Middle frontal gyrus (tissue), 1 donor: ENCODE measurements around the gene CALML4.
"Not testable (repeated sequence)": the region's sequence is repeated elsewhere in the genome, so short reads cannot be mapped to it uniquely, and the experiment has no call there.

Source experiments
- DNase-seq: peaks from one replicate; pipeline ENCODE4 v3.0.0-alpha.2; 2015; ENCODE audit warnings: low spot score; ENCODE audit errors: extremely low spot score

Gene CALML4

GRCh38 chr15:68191555-68191954 is 13.6 kb downstream of the CALML4 start:
- DNase-seq = no peak

DNA sequence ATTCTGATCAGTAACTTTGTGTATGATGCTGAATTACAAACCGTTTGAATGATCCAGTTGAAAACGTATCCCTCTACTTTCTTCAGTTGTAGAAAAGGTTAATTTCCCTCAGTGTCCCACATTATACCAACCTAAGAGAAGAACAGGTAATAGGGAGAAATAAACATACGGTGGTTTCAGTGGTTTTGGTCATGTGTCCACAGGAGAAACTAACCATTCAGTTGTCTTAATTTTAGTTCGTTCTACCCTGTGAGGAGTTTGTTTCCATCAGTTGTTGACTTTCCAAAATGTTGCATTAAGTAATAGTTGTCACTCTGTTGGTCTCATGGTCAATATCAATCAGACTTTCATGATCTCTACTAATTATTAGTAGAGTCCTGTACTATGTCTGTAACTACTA is 15.1 kb downstream of the CALML4 start:
- no peak for DNase-seq

DNA sequence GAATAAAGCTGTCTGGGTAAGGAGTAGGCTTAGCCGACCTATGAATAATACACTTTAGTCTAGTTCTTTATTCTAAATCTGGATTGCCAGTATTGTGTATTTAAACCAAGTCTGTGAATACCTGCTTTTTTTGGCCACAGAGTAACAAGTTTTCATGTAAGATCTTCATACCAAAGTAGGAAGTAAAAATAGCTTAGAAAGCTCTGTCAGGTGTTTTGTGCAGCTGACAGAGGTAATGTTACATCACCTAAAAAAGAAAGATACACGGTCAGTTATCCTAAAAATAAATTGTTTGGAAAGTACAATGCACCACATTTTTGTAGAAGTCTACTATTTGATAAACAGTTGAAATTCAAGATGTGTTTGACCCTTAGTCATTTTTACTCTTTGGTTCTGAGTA is 16.5 kb downstream of the CALML4 start:
- no peak for DNase-seq

GRCh38 chr15:68187559-68187958 is 17.6 kb downstream of the CALML4 start:
- no peak for DNase-seq

GRCh38 chr15:68186671-68187397 is 18.3 kb downstream of the CALML4 start:
- no peak for DNase-seq

- DNase-seq = no peak
Measured at GRCh38 chr15:68184616-68185480, 20.3 kb downstream of the CALML4 start.

- no peak for DNase-seq
Measured at GRCh38 chr15:68183616-68184315, 21.4 kb downstream of the CALML4 start.

DNA sequence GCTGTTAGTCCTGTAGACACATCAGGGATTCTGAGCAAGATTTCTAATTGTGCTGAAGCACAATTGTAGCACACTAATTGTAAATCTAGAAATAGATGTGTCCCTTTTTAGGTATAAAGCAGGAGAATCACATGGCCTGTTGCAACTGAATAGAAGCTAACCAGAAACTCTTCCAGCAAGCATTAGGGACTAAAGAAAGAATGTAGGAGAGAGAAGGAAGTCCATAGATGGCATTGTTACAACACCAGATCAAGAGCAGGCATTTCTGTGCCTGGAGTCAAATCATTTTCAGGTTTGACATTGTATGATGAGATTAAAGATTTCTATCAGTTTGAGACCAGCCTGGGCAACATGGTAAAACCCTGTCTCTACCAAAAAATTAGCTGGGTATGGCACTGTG is 27.4 kb downstream of the CALML4 start:
- no peak for DNase-seq

DNA sequence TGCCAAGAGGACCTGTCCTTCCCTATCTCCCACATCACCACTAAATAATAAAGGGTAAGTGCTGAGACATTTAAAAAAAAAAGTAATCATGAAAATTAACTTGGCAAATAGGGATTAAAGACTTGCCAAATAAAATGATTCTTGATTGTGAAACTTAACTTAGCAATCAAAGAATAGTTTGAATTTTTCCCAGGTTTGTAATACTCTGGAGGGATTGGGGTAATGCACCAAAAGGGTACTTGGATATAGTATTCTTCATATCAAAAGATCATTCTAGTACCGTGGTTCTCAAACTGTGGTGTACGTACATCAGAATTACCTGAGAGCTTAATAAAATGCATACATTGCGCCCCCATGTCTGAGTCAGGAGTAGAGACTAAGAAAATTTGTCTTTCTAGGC is 28.5 kb downstream of the CALML4 start:
- no peak for DNase-seq

GRCh38 chr15:68175526-68175925 is 29.6 kb downstream of the CALML4 start:
- DNase-seq = no peak

GRCh38 chr15:68173119-68173518 is 32.0 kb downstream of the CALML4 start:
- no peak for DNase-seq

GRCh38 chr15:68172037-68172436 is 33.1 kb downstream of the CALML4 start:
- not testable (repeated sequence) for DNase-seq

DNA sequence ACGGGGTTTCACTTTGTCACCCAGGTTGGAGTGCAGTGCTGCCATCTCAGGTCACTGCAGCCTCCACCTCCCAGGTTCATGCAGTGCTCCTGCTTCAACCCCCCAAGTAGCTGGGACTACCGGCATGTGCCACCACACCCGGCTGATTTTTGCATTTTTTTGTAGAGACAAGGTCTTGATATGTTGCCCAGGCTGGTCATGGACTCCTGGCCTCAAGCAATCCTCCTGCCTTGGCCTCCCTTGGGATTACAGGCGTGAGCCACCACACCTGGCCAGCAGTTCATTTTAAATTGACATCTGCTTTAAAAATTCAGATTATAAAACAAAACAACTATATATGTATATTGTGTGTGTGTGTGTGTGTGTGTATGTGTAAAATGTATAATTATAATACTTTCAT is 38.3 kb downstream of the CALML4 start:
- DNase-seq = no peak

DNA sequence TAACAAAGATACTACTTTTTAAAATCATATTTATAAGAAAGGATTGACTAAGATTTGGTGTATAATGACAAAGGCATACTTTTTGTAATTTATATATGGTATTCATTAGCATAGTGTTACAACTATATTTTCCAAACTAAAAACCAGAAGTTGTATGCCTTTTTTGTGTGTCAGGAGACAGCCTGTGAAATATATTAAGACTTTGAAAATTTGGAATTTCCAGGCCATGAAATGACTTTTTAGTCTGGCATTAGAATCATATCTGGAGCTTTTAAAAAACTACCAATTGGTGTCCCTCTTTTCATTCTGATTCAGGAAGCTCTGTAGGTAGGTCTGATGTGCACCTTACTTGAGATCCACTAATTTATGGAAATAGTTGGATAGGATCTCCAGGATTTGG is 41.9 kb downstream of the CALML4 start:
- DNase-seq = no peak

DNA sequence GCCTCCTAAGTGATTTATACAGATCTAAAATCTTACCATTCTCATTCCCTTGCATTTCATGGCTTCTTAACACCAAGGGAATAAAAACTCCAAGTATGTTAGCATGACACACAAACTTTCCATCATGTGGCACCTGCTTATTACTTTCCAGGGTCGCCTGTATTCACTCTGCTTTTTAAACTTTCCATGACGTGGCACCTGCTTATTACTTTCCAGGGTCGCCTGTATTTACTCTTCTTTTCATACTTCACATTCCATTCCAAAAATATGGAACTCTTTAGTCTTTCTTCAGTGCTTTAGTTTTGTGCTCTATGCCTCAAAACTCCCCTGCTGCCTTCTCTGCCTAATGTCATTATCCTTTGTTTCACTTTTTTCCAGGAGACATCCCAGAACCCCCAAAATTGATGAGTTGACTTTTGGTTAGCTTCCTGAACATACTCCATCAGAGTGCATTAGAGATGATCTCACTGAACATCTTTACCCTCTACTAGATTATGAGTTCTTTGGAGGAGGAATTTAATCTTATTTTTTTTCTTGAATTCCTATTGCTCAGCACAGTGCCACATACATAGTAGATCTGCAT is 47.0 kb downstream of the CALML4 start:
- DNase-seq = no peak

- no peak for DNase-seq
Measured at GRCh38 chr15:68157074-68157473, 48.1 kb downstream of the CALML4 start.

- DNase-seq = peak; percentile 19
Measured at GRCh38 chr15:68154923-68155559, 50.1 kb downstream of the CALML4 start.

DNA sequence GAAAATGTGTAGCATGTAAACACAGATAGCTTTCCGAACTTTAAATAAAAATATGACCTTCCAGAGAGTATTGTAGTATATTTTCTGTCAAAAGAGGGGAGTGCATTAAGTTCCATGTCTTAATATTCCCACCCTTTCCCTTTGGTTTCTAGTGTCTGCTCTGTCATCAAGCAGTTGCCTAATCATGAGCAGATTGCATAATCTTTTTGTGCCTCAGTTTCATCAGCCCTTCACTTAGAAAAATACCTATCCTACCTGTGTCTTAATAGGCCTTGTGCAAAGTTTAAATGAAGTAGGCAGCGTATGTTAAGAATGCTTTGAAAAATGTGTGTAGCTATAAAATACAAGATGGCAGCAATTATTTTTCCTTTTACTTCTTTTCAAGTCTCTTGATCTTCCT is 52.8 kb downstream of the CALML4 start:
- no peak for DNase-seq

- no peak for DNase-seq
Measured at GRCh38 chr15:68151277-68151676, 53.9 kb downstream of the CALML4 start.

- no peak for DNase-seq
Measured at GRCh38 chr15:68150187-68150586, 54.9 kb downstream of the CALML4 start.

- DNase-seq = no peak
Measured at GRCh38 chr15:68149059-68149458, 56.1 kb downstream of the CALML4 start.
